ENCODE measurements around the gene UGT1A10.

The UGT1A10 gene

GRCh38 chr2:233799087-233799665 lies 162.9 kb downstream of the UGT1A10 start:
- TF ChIP-seq, protein P1, sequence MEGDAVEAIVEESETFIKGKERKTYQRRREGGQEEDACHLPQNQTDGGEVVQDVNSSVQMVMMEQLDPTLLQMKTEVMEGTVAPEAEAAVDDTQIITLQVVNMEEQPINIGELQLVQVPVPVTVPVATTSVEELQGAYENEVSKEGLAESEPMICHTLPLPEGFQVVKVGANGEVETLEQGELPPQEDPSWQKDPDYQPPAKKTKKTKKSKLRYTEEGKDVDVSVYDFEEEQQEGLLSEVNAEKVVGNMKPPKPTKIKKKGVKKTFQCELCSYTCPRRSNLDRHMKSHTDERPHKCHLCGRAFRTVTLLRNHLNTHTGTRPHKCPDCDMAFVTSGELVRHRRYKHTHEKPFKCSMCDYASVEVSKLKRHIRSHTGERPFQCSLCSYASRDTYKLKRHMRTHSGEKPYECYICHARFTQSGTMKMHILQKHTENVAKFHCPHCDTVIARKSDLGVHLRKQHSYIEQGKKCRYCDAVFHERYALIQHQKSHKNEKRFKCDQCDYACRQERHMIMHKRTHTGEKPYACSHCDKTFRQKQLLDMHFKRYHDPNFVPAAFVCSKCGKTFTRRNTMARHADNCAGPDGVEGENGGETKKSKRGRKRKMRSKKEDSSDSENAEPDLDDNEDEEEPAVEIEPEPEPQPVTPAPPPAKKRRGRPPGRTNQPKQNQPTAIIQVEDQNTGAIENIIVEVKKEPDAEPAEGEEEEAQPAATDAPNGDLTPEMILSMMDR (IDR thresholded peaks at IDR 0.05; ENCODE audit: insufficient read depth, low read length, poor library complexity, severe bottlenecking), result no peak
- no peak overlapping the region for H3K4me3 ChIP-seq (replicated peaks; ENCODE audit: low read depth, low read length)
- H3K27me3 ChIP-seq (replicated peaks; ENCODE audit: control insufficient read depth, insufficient read depth, low read length), result no peaks in the 10 kb centered on the region; the same call in 1 of the 2 replicates
- DNase-seq (ENCODE audit: extremely low read depth, insufficient read length), result no peak
- no peaks in the 10 kb centered on the region for H3K36me3 ChIP-seq (ENCODE audit: control insufficient read depth, insufficient read depth, low read length)

DNA sequence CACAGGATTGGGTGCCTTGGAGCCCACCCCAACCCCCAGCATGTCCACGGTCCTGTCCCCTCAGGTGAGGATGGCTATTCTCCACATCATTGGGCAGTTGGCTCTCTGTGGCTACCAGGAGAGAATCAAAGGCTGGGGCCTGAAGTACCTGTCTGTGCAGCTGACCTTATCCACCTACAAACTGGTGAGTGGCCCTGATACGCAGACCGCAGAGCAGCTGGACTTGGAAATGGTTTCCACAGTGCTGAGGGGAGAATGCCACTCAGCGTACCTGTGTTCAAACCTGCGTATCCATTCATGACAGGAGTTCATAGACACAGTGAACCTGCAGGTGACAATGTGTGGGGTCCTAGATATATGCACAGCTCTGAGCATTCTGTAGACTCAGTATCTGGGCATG lies 163.5 kb downstream of the UGT1A10 start:
- Histone ChIP-seq H3K27me3 (replicated peaks; ENCODE audit: control insufficient read depth, insufficient read depth, low read length) (no peaks in the 10 kb centered on the region; the same call in 1 of the 2 replicates), H3K4me3 (replicated peaks; ENCODE audit: low read depth, low read length) (no peak overlapping the region), H3K36me3 (ENCODE audit: control insufficient read depth, insufficient read depth, low read length) (no peaks in the 10 kb centered on the region)
- DNase-seq (ENCODE audit: extremely low read depth, insufficient read length), result no peak
- TF ChIP-seq, protein P1 (IDR thresholded peaks at IDR 0.05; ENCODE audit: insufficient read depth, low read length, poor library complexity, severe bottlenecking), result no peak

GRCh38 chr2:233800208-233800607 lies 164.0 kb downstream of the UGT1A10 start:
- no peaks in the 10 kb centered on the region; the same call in 1 of the 2 replicates for H3K27me3 ChIP-seq (replicated peaks; ENCODE audit: control insufficient read depth, insufficient read depth, low read length)
- no peak for DNase-seq (ENCODE audit: extremely low read depth, insufficient read length)
- H3K36me3 ChIP-seq (ENCODE audit: control insufficient read depth, insufficient read depth, low read length), result no peaks in the 10 kb centered on the region
- no peak overlapping the region for H3K4me3 ChIP-seq (replicated peaks; ENCODE audit: low read depth, low read length)
- TF ChIP-seq, protein P1 (IDR thresholded peaks at IDR 0.05; ENCODE audit: insufficient read depth, low read length, poor library complexity, severe bottlenecking), result no peak

- TF ChIP-seq, protein P1 (IDR thresholded peaks at IDR 0.05; ENCODE audit: insufficient read depth, low read length, poor library complexity, severe bottlenecking), result no peak
- Histone ChIP-seq H3K36me3 (ENCODE audit: control insufficient read depth, insufficient read depth, low read length) (no peaks in the 10 kb centered on the region), H3K4me3 (replicated peaks; ENCODE audit: low read depth, low read length) (no peak overlapping the region), H3K27me3 (replicated peaks; ENCODE audit: control insufficient read depth, insufficient read depth, low read length) (no peaks in the 10 kb centered on the region; the same call in 1 of the 2 replicates)
- no peak for DNase-seq (ENCODE audit: extremely low read depth, insufficient read length)
Observed at GRCh38 chr2:233801357-233802131, 165.3 kb downstream of the UGT1A10 start.

DNA sequence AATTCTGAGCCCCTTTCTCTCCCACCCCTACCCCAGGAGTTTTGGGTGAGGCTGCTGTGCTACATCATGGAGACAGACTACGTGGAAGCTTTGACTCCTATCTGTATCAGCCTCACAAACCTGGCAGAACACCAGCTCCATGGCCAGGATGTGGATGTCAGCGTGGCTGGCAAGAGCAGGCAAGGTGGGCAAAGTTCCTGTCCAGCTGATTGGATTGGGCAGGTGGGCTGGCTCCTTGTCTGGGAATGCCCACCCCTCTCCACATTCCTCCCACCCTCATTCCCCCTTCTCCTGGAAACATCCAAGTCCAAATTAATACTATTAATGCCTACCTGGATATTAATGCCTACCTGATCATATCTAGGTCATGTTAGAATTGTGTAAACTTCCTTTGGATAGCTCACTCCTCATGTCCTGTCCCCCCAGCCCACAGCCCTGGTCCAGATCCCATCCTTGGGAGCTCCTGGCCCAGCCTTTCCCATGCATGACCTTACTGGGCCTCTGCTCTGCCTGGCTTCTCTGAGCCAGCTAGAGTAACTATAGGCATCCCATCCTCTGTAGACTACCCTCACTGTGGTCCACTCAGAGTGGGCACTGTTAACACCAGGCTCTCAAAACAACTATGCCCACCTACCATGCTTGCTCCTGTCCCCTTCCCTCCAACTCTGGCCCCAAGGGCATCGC lies 166.0 kb downstream of the UGT1A10 start:
- TF ChIP-seq, protein P1 (IDR thresholded peaks at IDR 0.05; ENCODE audit: insufficient read depth, low read length, poor library complexity, severe bottlenecking), result no peak
- DNase-seq (ENCODE audit: extremely low read depth, insufficient read length), result no peak
- H3K36me3 ChIP-seq (ENCODE audit: control insufficient read depth, insufficient read depth, low read length), result no peaks in the 10 kb centered on the region
- H3K4me3 ChIP-seq (replicated peaks; ENCODE audit: low read depth, low read length), result no peak overlapping the region
- H3K27me3 ChIP-seq (replicated peaks; ENCODE audit: control insufficient read depth, insufficient read depth, low read length), result no peaks in the 10 kb centered on the region; the same call in 1 of the 2 replicates

Data from GM06990 (cell line).